HEK293T (cell line): Measurements from ENCODE around the gene FEZF1.

ENCODE experiments used
- CTCF ChIA-PET: fragments of 350-600 bp; formaldehyde crosslinking; extraction: SDS; loops from one replicate; lab custom pipeline; 2021; ENCODE audit warnings: antibody characterized with exemption, inconsistent platforms; lab: Yijun Ruan, JAX
- POLR2A ChIA-PET: fragments of 350-600 bp; formaldehyde crosslinking; extraction: SDS; loops from one replicate; lab custom pipeline; 2020; ENCODE audit warnings: antibody characterized with exemption, inconsistent platforms; lab: Yijun Ruan, JAX
- DNase-seq: peaks from one replicate; pipeline ENCODE4 v3.0.0; 2012; ENCODE audit warnings: mixed read lengths; ENCODE audit errors: extremely low spot score
- ARNT ChIP-seq: fragments of 450-650 bp; IDR thresholded peaks from 2 replicates; pipeline ENCODE4 v1.6.1; 2017; ENCODE audit warnings: mild to moderate bottlenecking
- BHLHE40 ChIP-seq: fragments of 450-650 bp; IDR thresholded peaks from 2 replicates; pipeline ENCODE4 v1.6.1; 2016; ENCODE audit warnings: mild to moderate bottlenecking, moderate library complexity, borderline replicate concordance
- CTBP1 ChIP-seq: fragments of 450-650 bp; IDR thresholded peaks from 2 replicates; pipeline ENCODE4 v1.6.1; 2016; ENCODE audit warnings: borderline replicate concordance
- ELF4 ChIP-seq: fragments of 450-650 bp; IDR thresholded peaks from 2 replicates; pipeline ENCODE4 v1.6.1; 2017; ENCODE audit warnings: antibody characterized with exemption
- FOXA1 ChIP-seq: fragments of 450-650 bp; IDR thresholded peaks from 2 replicates; pipeline ENCODE4 v1.6.1; 2016; ENCODE audit warnings: mild to moderate bottlenecking
- FOXK2 ChIP-seq: fragments of 450-650 bp; IDR thresholded peaks from 2 replicates; pipeline ENCODE4 v1.6.1; 2016; ENCODE audit warnings: mild to moderate bottlenecking
- FOXM1 ChIP-seq: fragments of 450-650 bp; IDR thresholded peaks from 2 replicates; pipeline ENCODE4 v1.6.1; 2017; ENCODE audit warnings: mild to moderate bottlenecking, borderline replicate concordance
- HDGF ChIP-seq: fragments of 450-650 bp; IDR thresholded peaks from 2 replicates; pipeline ENCODE4 v1.6.1; 2017; ENCODE audit warnings: antibody characterized with exemption, borderline replicate concordance
- L3MBTL2 ChIP-seq: fragments of 450-650 bp; conservative IDR thresholded peaks from 2 replicates; pipeline ENCODE4 v1.6.1; 2016; ENCODE audit warnings: mild to moderate bottlenecking
- LEF1 ChIP-seq: fragments of 450-650 bp; IDR thresholded peaks from 2 replicates; pipeline ENCODE4 v1.6.1; 2017; ENCODE audit warnings: mild to moderate bottlenecking, borderline replicate concordance
- NFRKB ChIP-seq: fragments of 450-650 bp; IDR thresholded peaks from 2 replicates; pipeline ENCODE4 v1.6.1; 2016; ENCODE audit warnings: mild to moderate bottlenecking, moderate library complexity
- PKNOX1 ChIP-seq: fragments of 450-650 bp; IDR thresholded peaks from 2 replicates; pipeline ENCODE4 v1.6.1; 2016
- SP1 ChIP-seq: fragments of 450-650 bp; IDR thresholded peaks from 2 replicates; pipeline ENCODE4 v1.6.1; 2017
- SUZ12 ChIP-seq: fragments of 450-650 bp; IDR thresholded peaks from 2 replicates; pipeline ENCODE4 v1.6.1; 2016; ENCODE audit warnings: mild to moderate bottlenecking
- TARDBP ChIP-seq: fragments of 450-650 bp; IDR thresholded peaks from 2 replicates; pipeline ENCODE4 v1.6.1; 2016
- ZNF384 ChIP-seq: fragments of 450-650 bp; IDR thresholded peaks from 2 replicates; pipeline ENCODE4 v1.6.1; 2016

FEZF1 gene

GRCh38 chr7:122315507-122316466 lies 11.2 kb upstream of the FEZF1 start:
- CTCF ChIA-PET, result no interaction called here
- no peak for DNase-seq
- TF ChIP-seq LEF1, result no peak
- no peak for TF ChIP-seq FOXK2
- no peak for TF ChIP-seq ELF4
- TF ChIP-seq SP1, result no peak
- no peak for TF ChIP-seq PKNOX1
- TF ChIP-seq FOXA1, result no peak
- TF ChIP-seq SUZ12, result no peak
- no peak for TF ChIP-seq BHLHE40
- TF ChIP-seq NFRKB, result no peak
- no peak for TF ChIP-seq FOXM1
- TF ChIP-seq CTBP1, result no peak
- TF ChIP-seq ZNF384, result no peak
- no peak for TF ChIP-seq ARNT
- TF ChIP-seq HDGF, result no peak
- TF ChIP-seq L3MBTL2, result no peak
- no peak for TF ChIP-seq TARDBP
- POLR2A ChIA-PET, result no interaction called here

GRCh38 chr7:122314284-122314683 lies 9.7 kb upstream of the FEZF1 start:
- DNase-seq, result no peak
- ChIA-PET CTCF (no interaction called here), POLR2A (no interaction called here)
- TF ChIP-seq ELF4, result no peak
- no peak for TF ChIP-seq ARNT
- no peak for TF ChIP-seq LEF1
- no peak for TF ChIP-seq SP1
- TF ChIP-seq ZNF384, result no peak
- TF ChIP-seq BHLHE40, result no peak
- no peak for TF ChIP-seq HDGF
- TF ChIP-seq FOXA1, result no peak

GRCh38 chr7:122312789-122313188 lies 8.2 kb upstream of the FEZF1 start:
- DNase-seq, result no peak
- ChIA-PET CTCF (no interaction called here), POLR2A (no interaction called here)
- TF ChIP-seq LEF1 (no peak), CTBP1 (no peak), BHLHE40 (no peak), ARNT (no peak), ELF4 (no peak), FOXA1 (no peak), FOXK2 (no peak), PKNOX1 (no peak), FOXM1 (no peak), NFRKB (no peak), HDGF (no peak), SP1 (no peak), ZNF384 (no peak), TARDBP (no peak), SUZ12 (no peak)

- no peak for DNase-seq
- CTCF ChIA-PET, result interaction anchor here (0.6 kb wide), 1 partner anchor 46 kb away, joined by 3 read pairs; no protein-coding TSS in a partner anchor
- POLR2A ChIA-PET, result no interaction called here
- TF ChIP-seq FOXA1, result no peak
- no peak for TF ChIP-seq HDGF
- no peak for TF ChIP-seq FOXM1
- no peak for TF ChIP-seq NFRKB
- TF ChIP-seq SUZ12, result no peak
Observed at GRCh38 chr7:122311734-122312450, 7.3 kb upstream of the FEZF1 start.

GRCh38 chr7:122311050-122311700 lies 6.6 kb upstream of the FEZF1 start:
- ChIA-PET POLR2A (no interaction called here), CTCF (no interaction called here)
- no peak for DNase-seq
- TF ChIP-seq FOXA1 (no peak), TARDBP (no peak), BHLHE40 (no peak), ARNT (no peak), SUZ12 (no peak), FOXM1 (no peak), ZNF384 (no peak), CTBP1 (no peak), ELF4 (no peak), L3MBTL2 (no peak), HDGF (no peak), FOXK2 (no peak), LEF1 (no peak), PKNOX1 (no peak), SP1 (no peak), NFRKB (no peak)
